Gastrocnemius medialis (tissue), 4 donors: Measurements from ENCODE around the gene AUNIP.

Experiments used
- POLR2A ChIP-seq, 2 donors: fragments of 450-650 bp; IDR thresholded peaks; one replicate each; pipeline ENCODE4 v1.6.1; 2017; ENCODE audit warnings: antibody characterized with exemption in 2 of 2, mild to moderate bottlenecking in 2 of 2, moderate library complexity in 2 of 2
- TF ChIP-seq, protein P1 (sequence below), 5 experiments: fragments of 450-650 bp in 3 of 5; fragments of 200-600 bp in 2 of 5; sonication (generic) in 2 of 5; IDR thresholded peaks in 4 of 5; conservative IDR thresholded peaks in 1 of 5; 1 replicate in 4 of 5; 2 replicates in 1 of 5; pipeline ENCODE4 v1.5.1; 2016 to 2019; ENCODE audit warnings: antibody characterized with exemption in 5 of 5, mild to moderate bottlenecking in 3 of 5, moderate library complexity in 3 of 5

DNA sequence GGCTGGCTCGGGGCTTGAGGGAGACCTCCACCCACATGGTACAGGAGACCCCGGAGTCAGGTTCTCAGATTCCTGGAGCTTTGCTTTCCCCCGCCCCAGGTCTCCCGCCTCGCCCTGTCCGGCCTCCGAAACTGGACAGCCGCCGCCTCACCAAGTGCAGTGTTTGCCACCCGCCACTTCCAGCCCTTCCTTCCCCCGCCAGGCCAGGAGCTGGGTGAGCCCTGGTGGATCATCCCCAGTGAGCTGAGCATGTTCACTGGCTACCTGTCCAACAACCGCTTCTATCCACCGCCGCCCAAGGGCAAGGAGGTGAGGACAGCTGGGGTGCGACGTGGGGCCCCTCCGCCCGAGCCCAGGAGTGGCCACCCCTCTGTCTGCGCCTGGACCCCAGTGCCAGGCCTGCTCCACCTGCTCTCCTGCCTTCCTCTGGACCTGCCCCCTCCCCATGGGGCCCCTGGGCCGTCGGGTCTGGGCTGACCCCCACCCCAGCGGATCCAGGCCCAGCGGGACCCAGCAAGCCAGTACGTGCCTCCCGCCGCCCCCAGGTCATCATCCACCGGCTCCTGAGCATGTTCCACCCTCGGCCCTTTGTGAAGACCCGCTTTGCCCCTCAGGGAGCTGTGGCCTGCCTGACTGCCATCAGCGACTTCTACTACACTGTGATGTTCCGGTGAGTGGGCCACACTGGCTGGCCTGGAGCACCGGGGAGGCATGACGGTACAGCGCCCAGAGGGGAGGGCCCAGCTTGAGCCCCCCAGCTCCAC, 50.6 kb downstream of the AUNIP start:
- TF ChIP-seq, protein P1, sequence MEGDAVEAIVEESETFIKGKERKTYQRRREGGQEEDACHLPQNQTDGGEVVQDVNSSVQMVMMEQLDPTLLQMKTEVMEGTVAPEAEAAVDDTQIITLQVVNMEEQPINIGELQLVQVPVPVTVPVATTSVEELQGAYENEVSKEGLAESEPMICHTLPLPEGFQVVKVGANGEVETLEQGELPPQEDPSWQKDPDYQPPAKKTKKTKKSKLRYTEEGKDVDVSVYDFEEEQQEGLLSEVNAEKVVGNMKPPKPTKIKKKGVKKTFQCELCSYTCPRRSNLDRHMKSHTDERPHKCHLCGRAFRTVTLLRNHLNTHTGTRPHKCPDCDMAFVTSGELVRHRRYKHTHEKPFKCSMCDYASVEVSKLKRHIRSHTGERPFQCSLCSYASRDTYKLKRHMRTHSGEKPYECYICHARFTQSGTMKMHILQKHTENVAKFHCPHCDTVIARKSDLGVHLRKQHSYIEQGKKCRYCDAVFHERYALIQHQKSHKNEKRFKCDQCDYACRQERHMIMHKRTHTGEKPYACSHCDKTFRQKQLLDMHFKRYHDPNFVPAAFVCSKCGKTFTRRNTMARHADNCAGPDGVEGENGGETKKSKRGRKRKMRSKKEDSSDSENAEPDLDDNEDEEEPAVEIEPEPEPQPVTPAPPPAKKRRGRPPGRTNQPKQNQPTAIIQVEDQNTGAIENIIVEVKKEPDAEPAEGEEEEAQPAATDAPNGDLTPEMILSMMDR (IDR thresholded peaks at IDR 0.05 in 4 of 5, conservative IDR thresholded peaks at IDR 0.05 in 1 of 5), result no peak
- no peak for TF ChIP-seq POLR2A (IDR thresholded peaks at IDR 0.05)
